ENCODE results near the gene ANAPC2.

The ANAPC2 gene

GRCh38 chr9:137171149-137171900 lies 17.0 kb downstream of the ANAPC2 start:
- Histone ChIP-seq H3K27ac (ENCODE audit: low read length) (no peak overlapping the region), H3K9me3 (ENCODE audit: insufficient read depth, low read length) (no peaks in the 10 kb centered on the region), H3K27me3 (ENCODE audit: low read depth, low read length) (no peaks in the 10 kb centered on the region; the same call in none of the 2 replicates), H3K36me3 (replicated peaks; ENCODE audit: low read depth, low read length) (no peaks in the 10 kb centered on the region), H3K4me1 (ENCODE audit: low read length) (peaks cover 24% of the 10 kb centered on the region), H3K4me2 (ENCODE audit: low read length) (no peak overlapping the region), H2AFZ (ENCODE audit: low read depth, low read length) (no peak overlapping the region), H4K20me1 (ENCODE audit: insufficient read depth, low read length) (no peaks in the 10 kb centered on the region), H3K9ac (ENCODE audit: low read length) (no peak overlapping the region), H3K4me3 (ENCODE audit: low read length) (no peak overlapping the region), H3K79me2 (ENCODE audit: low read length) (no peaks in the 10 kb centered on the region)
- TF ChIP-seq, protein P1, sequence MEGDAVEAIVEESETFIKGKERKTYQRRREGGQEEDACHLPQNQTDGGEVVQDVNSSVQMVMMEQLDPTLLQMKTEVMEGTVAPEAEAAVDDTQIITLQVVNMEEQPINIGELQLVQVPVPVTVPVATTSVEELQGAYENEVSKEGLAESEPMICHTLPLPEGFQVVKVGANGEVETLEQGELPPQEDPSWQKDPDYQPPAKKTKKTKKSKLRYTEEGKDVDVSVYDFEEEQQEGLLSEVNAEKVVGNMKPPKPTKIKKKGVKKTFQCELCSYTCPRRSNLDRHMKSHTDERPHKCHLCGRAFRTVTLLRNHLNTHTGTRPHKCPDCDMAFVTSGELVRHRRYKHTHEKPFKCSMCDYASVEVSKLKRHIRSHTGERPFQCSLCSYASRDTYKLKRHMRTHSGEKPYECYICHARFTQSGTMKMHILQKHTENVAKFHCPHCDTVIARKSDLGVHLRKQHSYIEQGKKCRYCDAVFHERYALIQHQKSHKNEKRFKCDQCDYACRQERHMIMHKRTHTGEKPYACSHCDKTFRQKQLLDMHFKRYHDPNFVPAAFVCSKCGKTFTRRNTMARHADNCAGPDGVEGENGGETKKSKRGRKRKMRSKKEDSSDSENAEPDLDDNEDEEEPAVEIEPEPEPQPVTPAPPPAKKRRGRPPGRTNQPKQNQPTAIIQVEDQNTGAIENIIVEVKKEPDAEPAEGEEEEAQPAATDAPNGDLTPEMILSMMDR (IDR thresholded peaks at IDR 0.05; ENCODE audit: low read depth, low read length), result no peak
- no peak for TF ChIP-seq EZH2phosphoT487 (IDR thresholded peaks at IDR 0.05; ENCODE audit: low read depth)

DNA sequence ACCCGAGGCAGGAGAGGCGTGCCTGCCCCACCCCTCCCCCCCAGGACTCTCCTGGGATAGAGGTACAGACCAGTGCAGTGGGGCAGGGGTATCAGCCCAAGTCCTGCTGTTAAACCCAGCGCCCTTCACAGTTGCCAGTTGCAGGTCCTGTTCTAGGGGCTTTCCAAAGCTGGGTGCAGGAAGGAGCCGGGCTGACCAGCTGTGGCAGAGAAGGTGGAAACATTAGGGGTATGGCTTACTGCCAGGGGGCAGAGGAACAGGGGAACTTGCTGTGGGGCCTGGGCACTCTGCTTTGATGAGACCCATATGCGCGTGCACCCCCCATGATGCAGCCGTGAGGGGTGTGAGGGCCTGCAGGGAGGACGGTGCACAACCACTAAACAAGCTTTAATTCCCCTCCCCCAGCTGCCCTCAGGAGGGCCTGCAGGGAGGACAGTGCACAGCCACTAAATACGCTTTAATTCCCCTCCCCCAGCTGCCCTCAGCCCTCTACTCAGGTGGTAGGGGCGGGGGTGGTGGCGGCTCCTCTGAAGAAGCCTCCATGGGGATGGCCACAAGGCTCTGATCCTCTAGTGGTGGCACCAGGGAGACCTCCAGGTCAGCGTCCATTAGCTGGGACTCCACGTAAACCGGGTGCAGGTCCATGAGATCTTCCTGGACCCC lies 17.7 kb downstream of the ANAPC2 start:
- Histone ChIP-seq H3K27ac (ENCODE audit: low read length) (no peak overlapping the region), H3K4me3 (ENCODE audit: low read length) (no peak overlapping the region), H3K79me2 (ENCODE audit: low read length) (no peaks in the 10 kb centered on the region), H3K36me3 (replicated peaks; ENCODE audit: low read depth, low read length) (no peaks in the 10 kb centered on the region), H3K27me3 (ENCODE audit: low read depth, low read length) (no peaks in the 10 kb centered on the region; the same call in none of the 2 replicates), H3K9me3 (ENCODE audit: insufficient read depth, low read length) (no peaks in the 10 kb centered on the region), H3K4me2 (ENCODE audit: low read length) (no peak overlapping the region), H3K4me1 (ENCODE audit: low read length) (peaks cover 24% of the 10 kb centered on the region), H4K20me1 (ENCODE audit: insufficient read depth, low read length) (no peaks in the 10 kb centered on the region), H2AFZ (ENCODE audit: low read depth, low read length) (no peak overlapping the region), H3K9ac (ENCODE audit: low read length) (no peak overlapping the region)
- TF ChIP-seq, protein P1 (IDR thresholded peaks at IDR 0.05; ENCODE audit: low read depth, low read length), result no peak

DNA sequence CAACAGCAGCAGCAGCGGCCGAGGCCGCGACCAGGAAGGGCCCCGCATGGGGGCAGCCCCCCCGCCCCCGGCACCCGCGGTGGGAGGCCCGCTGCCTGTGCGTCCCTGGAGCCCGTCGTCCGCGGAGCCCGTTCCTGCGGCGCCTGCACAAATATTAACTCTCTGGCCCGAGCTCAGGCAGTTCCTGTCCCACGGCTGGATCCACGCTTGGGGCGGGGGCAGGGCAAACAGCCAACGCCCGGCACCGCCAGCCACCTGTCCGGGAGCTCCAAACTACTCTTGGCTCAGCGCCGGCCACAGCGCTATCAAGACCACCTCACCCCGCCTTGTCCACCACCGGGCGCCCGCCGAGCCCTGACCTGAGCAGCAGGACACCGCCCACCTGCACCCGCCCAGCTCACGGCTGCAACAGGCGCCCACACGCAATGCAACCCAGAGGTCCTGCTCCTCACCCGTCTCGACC lies 18.4 kb downstream of the ANAPC2 start, which contains the start of gene LRRC26:
LRRC26 (minus strand) TSS at position 156 of the 463 bp plus-strand sequence; CDS start at position 48, 108 bp downstream.
- peak within 1 kb of the TSS; percentile 20 for H3K9ac ChIP-seq (ENCODE audit: low read length)
- H3K79me2 ChIP-seq (ENCODE audit: low read length), result no peaks in the 10 kb centered on the region
- H3K4me3 ChIP-seq (ENCODE audit: low read length), result peak within 1 kb of the TSS; percentile 70
- no peak within 1 kb of the TSS for H3K27ac ChIP-seq (ENCODE audit: low read length)
- no peaks in the 10 kb centered on the region for H4K20me1 ChIP-seq (ENCODE audit: insufficient read depth, low read length)
- TF ChIP-seq EZH2phosphoT487 (IDR thresholded peaks at IDR 0.05; ENCODE audit: low read depth), result no peak
- TF ChIP-seq, protein P1 (IDR thresholded peaks at IDR 0.05; ENCODE audit: low read depth, low read length), result no peak
- H3K4me1 ChIP-seq (ENCODE audit: low read length), result peaks cover 19% of the 10 kb centered on the region
- H2AFZ ChIP-seq (ENCODE audit: low read depth, low read length), result no peak within 1 kb of the TSS
- no peaks in the 10 kb centered on the region; the same call in none of the 2 replicates for H3K27me3 ChIP-seq (ENCODE audit: low read depth, low read length)
- no peaks in the 10 kb centered on the region for H3K36me3 ChIP-seq (replicated peaks; ENCODE audit: low read depth, low read length)
- H3K4me2 ChIP-seq (ENCODE audit: low read length), result peak within 1 kb of the TSS; percentile 50
- H3K9me3 ChIP-seq (ENCODE audit: insufficient read depth, low read length), result no peaks in the 10 kb centered on the region

Measured in OCI-LY3 (cell line).